DOHH2 (cell line): ENCODE results near the gene CENPP.

Experiments
- CTCF ChIP-seq: fragments of 200-600 bp; sonication (generic); IDR thresholded peaks from one replicate; pipeline ENCODE4 v1.5.1; 2014; ENCODE audit warnings: antibody characterized with exemption, mild to moderate bottlenecking, low read depth, low read length; ENCODE audit not compliant: poor library complexity, severe bottlenecking
- EZH2phosphoT487 ChIP-seq: fragments of 200-600 bp; sonication (generic); IDR thresholded peaks from 2 replicates; pipeline ENCODE4 v1.6.1; 2017; ENCODE audit warnings: borderline replicate concordance, mild to moderate bottlenecking, antibody characterized with exemption, low read length, moderate library complexity, mixed read lengths

- TF ChIP-seq CTCF (no peak), EZH2phosphoT487 (no peak)
Observed at GRCh38 chr9:92278110-92278509, 47.6 kb upstream of the CENPP start.
